RPMI7951 (cell line): ENCODE results near the gene AOC2. TPM values are rescaled to one million over a fixed set of nuclear protein-coding genes. Genes with fewer than 3 reads are reported as not detected.
"Not testable (repeated sequence)": the region's sequence is repeated elsewhere in the genome, so short reads cannot be mapped to it uniquely, and the experiment has no call there.

Experiments used
- DNase-seq: peaks from one replicate; pipeline ENCODE4 v3.0.0-alpha.2; 2012; ENCODE audit warnings: low read depth
- total RNA-seq: library from RNA; depleted of rRNA; stranded (reverse); fragments of >200 nt; shearing (Covaris generic); gene quantifications from 2 replicates; pipeline ENCODE4 v1.2.3, GENCODE V29; 2014; rRNA removed

AOC2 gene
- total RNA-seq, 1 experiment from 2014 or later, result 0.36 TPM

- DNase-seq, result not testable (repeated sequence)
Measured at GRCh38 chr17:42881706-42882105, 37.3 kb downstream of the AOC2 start.

DNA sequence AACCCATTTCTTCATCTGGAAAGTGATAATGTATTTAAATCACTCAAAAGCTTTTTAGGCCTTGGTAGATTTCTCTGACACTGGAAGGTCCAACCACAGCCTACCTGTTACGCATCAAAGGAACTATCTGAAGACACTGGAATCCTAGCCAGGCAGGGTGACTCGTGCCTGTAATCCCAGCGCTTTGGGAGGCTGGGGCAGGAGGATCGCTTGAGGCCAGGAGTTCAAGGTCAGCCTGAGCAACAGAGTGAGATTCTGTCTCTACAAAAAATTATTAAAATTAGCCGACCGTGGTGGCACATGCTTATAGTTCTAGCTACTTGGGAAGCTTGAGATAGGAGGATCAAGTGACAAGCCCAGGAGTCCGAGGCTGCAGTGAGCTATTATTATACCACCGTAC, 37.8 kb downstream of the AOC2 start:
- no peak for DNase-seq

DNA sequence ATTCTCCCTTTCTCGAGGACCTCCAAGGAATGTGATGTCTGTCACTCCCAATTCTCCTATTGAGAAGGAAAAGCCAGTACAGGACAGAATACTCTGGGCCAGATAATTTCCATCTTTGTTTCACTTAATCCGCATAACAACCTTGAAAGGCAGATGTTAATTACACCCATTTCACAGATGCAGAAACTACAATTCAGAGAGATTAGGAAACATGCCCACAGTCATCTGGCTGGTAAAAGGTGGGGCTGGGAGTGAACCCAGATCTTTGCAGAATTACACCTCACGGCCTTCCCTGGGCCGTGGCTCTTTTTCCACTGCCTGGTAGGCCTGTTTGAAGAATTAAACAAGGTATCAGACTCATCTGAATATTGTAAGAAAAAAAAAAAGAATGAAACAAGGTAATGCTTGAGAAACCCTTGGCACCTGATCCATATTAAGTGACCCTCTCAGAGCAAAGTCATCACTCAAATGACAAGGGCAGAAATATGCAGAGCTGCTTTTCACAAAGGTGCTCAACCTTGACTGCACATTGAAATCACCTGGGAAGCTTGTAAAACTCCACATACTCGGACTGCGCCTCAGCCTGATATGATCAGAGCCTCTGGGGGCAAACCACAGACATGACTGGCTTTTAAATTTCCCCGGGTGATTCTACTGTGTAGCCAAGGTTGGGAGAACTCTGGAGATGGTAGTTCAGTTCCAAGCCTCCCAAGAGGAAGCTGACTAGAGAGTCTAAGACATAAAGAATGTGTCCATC, 39.6 kb downstream of the AOC2 start:
- DNase-seq, result no peak

GRCh38 chr17:42885806-42886205, 41.4 kb downstream of the AOC2 start:
- DNase-seq, result not testable (repeated sequence)

DNA sequence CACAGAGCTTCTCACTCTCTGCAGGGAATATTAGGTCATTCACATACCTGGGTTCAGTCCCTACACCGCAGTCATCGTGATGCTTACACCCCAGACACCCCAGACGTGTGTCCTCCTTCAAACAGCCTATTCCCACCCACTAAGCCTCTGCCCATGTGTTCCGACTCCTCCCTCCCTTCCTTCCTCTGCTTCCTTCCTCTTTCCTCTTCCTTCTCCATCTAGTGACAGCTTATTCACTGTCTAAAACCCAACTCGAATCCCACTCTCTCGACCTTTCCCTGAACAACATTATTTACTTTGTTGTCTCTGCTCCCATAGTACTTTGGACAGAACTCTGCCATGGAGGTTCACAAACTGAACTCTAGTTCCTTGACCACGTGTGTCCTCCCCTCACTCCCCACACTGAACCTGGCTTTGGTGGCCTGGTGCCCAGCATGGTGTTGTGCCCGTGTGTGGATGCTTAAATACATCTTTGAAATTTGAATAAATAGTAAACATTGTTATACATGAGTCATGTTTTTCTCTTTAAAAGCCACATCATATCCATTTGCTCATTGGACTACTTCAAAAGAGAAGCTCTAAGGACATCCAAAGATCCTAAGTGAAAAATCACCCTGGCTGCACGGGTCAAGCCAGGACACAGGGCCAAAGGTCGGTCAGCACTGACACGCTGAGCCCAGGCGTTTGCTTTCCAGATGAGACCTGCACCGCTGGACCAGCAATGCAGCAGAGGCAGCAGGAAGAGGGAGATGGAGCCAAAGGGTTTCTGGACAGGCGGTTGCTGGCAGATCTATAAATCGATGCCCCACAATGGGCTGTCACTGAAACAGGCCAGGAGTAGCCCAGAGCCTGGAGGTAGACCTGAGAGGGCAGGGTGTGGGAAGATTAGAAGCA, 42.1 kb downstream of the AOC2 start:
- DNase-seq, result no peak

DNA sequence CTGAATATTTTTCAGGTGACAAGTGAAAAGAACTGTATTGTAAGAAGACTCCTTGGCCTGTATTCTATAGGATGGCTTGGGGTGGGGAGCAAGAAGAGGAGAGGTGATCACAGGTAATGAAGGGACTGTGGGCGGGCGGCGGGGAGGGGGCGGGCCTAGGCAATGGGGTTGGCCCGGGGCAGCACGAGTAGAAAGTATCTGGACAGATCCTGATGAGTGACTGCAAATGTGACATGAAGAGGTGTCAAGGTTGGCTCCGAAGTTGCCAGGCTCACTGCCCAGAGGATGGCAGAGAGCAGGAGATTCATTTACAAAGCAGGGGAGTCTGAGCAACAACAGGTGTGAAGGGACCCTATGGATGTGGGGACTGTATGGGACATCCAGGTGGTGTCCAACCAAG, 45.4 kb downstream of the AOC2 start:
- DNase-seq, result no peak

GRCh38 chr17:42891539-42892152, 47.3 kb downstream of the AOC2 start:
- no peak for DNase-seq

DNA sequence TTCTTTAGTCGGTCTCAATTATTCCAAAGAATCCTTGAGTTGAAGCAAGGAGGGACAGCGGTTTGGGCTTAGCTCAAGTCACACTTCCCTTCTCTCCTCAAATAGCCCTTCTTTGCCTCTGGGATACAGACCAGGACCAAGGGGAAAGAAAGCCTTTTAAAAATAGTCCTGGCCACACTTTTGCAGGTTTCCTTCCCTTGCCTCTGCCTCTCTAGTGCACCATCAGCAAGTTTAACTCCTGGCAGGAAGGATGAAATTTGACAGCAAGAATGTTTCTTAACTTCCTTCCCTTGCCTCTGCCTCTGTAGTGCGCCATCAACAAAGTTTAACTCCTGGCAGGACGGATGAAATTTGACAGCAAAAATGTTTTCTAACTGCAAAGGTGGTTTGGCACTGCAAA, 49.0 kb downstream of the AOC2 start:
- DNase-seq, result no peak

DNA sequence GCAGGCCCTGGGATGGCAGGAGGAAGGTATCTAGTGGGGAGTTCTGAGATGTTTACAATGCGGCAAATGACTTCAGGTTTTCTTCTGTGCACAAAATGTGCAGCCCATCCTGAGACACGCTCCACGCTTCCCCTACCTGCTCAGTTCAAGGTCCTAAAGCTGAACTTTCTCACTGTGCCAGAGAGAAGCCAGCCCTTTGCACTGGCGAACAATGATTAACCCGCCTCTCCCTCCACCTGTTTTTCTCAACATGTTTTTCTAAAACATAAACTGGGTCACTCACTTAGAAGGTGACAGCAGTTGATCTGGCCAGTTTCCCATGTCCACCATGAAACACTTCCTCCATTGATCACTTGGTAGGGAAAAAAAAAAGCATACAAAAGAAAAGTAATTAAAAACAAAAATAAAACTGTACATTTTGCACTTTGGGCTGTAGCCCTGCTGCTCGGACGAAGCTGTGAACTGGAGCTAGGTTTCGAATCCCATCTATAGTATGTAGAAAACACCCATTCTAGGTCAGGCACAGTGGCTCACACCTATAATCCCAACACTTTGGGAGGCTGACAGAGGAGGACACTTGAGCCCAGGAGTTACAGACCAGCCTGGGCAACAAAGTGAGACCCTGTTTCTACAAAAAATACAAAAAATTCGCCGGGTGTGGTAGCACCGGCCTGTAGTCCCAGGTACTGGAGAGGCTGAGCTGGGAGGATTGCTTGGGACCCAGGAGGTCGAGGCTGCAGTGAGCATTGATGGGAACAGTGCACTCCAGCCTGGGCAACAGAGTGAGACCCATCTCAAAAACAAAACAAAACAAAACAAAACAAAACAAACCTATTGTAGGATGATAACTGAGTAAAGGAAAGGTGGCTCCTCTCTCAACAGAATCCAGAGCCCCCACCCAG, 50.2 kb downstream of the AOC2 start:
- no peak for DNase-seq

GRCh38 chr17:42895185-42895555, 50.8 kb downstream of the AOC2 start:
- DNase-seq, result peak; percentile 86

DNA sequence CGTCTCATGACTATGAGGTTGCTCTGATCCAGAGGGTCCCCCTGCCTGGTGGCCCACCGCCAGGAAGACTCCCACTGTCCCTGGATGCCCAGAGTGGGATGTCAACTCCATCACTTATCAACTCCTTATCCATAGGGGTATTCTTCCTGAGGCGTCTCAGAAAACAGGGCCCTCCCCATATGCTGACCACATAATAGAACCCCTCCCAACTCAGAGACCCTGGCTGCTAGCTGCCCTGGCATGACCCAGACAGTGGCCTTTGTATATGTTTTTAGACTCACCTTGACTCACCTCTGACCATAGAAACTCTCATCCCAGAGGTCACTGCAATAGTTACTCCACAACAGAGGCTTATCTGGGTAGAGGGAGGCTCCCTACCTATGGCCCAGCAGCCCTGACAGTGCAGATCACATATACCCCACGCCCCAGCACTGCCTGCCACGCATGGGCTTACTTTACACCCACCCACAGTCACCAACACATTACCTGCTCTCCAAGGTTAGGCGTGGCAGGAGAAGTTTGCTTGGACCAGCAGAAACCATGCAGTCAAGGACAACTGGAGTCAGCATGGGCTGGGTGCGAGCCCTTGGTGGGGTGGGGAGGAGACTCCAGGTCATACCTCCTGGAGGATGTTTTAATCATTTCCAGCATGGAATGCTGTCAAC, 53.9 kb downstream of the AOC2 start:
- no peak for DNase-seq

- DNase-seq, result not testable (repeated sequence)
Measured at GRCh38 chr17:42899981-42900380, 55.6 kb downstream of the AOC2 start.

Other genes starting within 250 kb of the AOC2 start
- 25.4 and 28.7 TPM in 2 replicates for gene RETREG3, start 235.2 kb upstream of the AOC2 start, total RNA-seq
- 128 and 148 TPM in 2 replicates for gene TUBG1, start 234.9 kb upstream of the AOC2 start, total RNA-seq
- 19.9 and 21.6 TPM in 2 replicates for gene TUBG2, start 185.3 kb upstream of the AOC2 start, total RNA-seq
- 9.9 and 12.5 TPM in 2 replicates for gene PLEKHH3, start 167.6 kb upstream of the AOC2 start, total RNA-seq
- 1.4 and 2.0 TPM in 2 replicates for gene CCR10, start 162.7 kb upstream of the AOC2 start, total RNA-seq
- 9.6 and 10.2 TPM in 2 replicates for gene CNTNAP1, start 162.0 kb upstream of the AOC2 start, total RNA-seq
- 8.5 and 9.7 TPM in 2 replicates for gene EZH1, start 99.5 kb upstream of the AOC2 start, total RNA-seq
- 1.4 and 2.4 TPM in 2 replicates for gene RAMP2, start 83.4 kb upstream of the AOC2 start, total RNA-seq
- gene VPS25, start 71.1 kb upstream of the AOC2 start, total RNA-seq, result 106 and 117 TPM in 2 replicates
- 0.20 and 0.24 TPM in 2 replicates for gene WNK4, start 64.0 kb upstream of the AOC2 start, total RNA-seq
- 102 and 119 TPM in 2 replicates for gene COA3, start 45.9 kb upstream of the AOC2 start, total RNA-seq
- 0.98 and 1.1 TPM in 2 replicates for gene CNTD1, start 45.7 kb upstream of the AOC2 start, total RNA-seq
- 65.8 and 75.1 TPM in 2 replicates for gene BECN1, start 20.3 kb upstream of the AOC2 start, total RNA-seq
- 74.4 and 96.1 TPM in 2 replicates for gene PSME3, start 11.2 kb upstream of the AOC2 start, total RNA-seq
- gene AOC3, start 6.6 kb downstream of the AOC2 start, total RNA-seq, result 0.10 TPM in 1 of 2 replicates, not detected in the other
- not detected in 2 replicates for gene G6PC1, start 56.2 kb downstream of the AOC2 start, total RNA-seq
- 20.3 and 22.7 TPM in 2 replicates for gene AARSD1, start 119.9 kb downstream of the AOC2 start, total RNA-seq
- 2.0 and 2.3 TPM in 2 replicates for gene PTGES3L, start 135.5 kb downstream of the AOC2 start, total RNA-seq
- gene RUNDC1, start 136.0 kb downstream of the AOC2 start, total RNA-seq, result 4.7 and 5.0 TPM in 2 replicates
- gene RPL27, start 153.8 kb downstream of the AOC2 start, total RNA-seq, result 1,798 and 1,894 TPM in 2 replicates
- gene IFI35, start 162.2 kb downstream of the AOC2 start, total RNA-seq, result 26.7 and 43.8 TPM in 2 replicates
- gene VAT1, start 177.8 kb downstream of the AOC2 start, total RNA-seq, result 97.0 and 112 TPM in 2 replicates
- gene RND2, start 180.7 kb downstream of the AOC2 start, total RNA-seq, result not detected in 2 replicates